Left ventricle myocardium inferior (tissue), 1 donor: ENCODE measurements around the gene ANKS6. TPM values are rescaled to one million over a fixed set of nuclear protein-coding genes. Genes with fewer than 3 reads are reported as not detected.

Experiments used
- DNase-seq: peaks from one replicate; pipeline ENCODE4 v3.0.0-alpha.2; 2020
- H3K27ac ChIP-seq: fragments of 200-600 bp; replicated peaks from 2 replicates; pipeline ENCODE4 v1.8.0; 2021
- H3K27me3 ChIP-seq: fragments of 200-600 bp; 2 replicates; pipeline ENCODE4 v1.8.0; 2021; ENCODE audit warnings: low read depth
- H3K36me3 ChIP-seq: fragments of 200-600 bp; 2 replicates; pipeline ENCODE4 v1.8.0; 2021
- H3K4me1 ChIP-seq: fragments of 200-600 bp; 2 replicates; pipeline ENCODE4 v1.8.0; 2021
- H3K4me3 ChIP-seq: fragments of 200-600 bp; 2 replicates; pipeline ENCODE4 v1.8.0; 2021; ENCODE audit warnings: mild to moderate bottlenecking, moderate library complexity
- H3K9me3 ChIP-seq: fragments of 200-600 bp; replicated peaks from 2 replicates; pipeline ENCODE4 v1.8.0; 2021
- intact Hi-C: fragments of 100-400 bp; cut with micrococcal nuclease; formaldehyde crosslinking; loops from one replicate; pipeline ENCODE4 v1.11.0; 2022
- total RNA-seq: library from RNA; stranded (reverse); fragmentation: NEBNext Ultra II Directional; extraction: Animal tissue kit (Norgen Biotek cat#: 25700); gene quantifications from one replicate; pipeline ENCODE4 v1.2.1, GENCODE V29; 2021
- TF ChIP-seq, protein P1 (sequence below): fragments of 200-600 bp; IDR thresholded peaks from 2 replicates; pipeline ENCODE4 v1.8.0; 2021; ENCODE audit warnings: antibody characterized with exemption, mild to moderate bottlenecking, borderline replicate concordance
- donor health status: DM: no; HTN: yes; CAD: no; lungs with severe emphysema.

Gene ANKS6
- total RNA-seq, 1 donor from 2014 or later = 4.8 TPM

DNA sequence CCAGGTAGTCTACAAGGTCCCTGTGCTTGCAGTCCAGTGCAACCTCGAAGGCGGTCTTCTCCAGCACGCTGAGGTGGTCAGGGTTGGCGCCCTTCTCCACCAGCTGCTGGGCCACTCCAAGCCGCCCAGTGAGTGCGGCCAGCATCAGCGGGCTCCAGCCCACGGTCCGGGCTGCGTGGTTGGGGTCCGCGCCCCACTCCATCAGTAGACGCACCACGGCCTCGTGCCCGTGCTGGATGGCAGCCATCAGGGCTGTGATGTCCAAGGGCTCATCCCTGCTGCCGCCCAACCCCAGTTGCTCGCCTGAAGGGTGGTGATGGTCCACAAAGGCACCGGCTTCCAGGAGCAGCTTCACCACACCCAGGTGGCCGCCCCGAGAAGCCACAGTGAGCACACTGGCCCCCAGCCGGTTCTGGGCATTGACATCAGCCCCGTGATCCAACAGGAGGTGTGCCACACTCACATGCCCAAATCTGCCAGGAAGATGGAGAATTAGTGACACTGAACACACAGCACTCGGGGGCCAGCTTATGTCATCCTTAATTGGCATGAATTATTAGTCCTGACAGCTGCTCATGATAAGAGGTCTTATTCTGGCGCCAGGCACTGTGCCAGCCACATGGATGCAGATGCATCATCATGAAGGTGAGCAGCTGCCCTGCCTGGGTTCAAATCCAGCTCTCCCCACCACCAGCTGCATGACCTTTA lies 6.1 kb downstream of the ANKS6 start:
- H3K27me3 ChIP-seq = no peaks in the 10 kb centered on the region
- H3K4me1 ChIP-seq = peaks cover 22% of the 10 kb centered on the region
- peaks cover 6% of the 10 kb centered on the region for H3K36me3 ChIP-seq
- intact Hi-C loops = no loop called here
- H3K4me3 ChIP-seq = no peak overlapping the region
- H3K9me3 ChIP-seq = no peaks in the 10 kb centered on the region
- DNase-seq = no peak
- H3K27ac ChIP-seq = no peak overlapping the region
- TF ChIP-seq, protein P1, sequence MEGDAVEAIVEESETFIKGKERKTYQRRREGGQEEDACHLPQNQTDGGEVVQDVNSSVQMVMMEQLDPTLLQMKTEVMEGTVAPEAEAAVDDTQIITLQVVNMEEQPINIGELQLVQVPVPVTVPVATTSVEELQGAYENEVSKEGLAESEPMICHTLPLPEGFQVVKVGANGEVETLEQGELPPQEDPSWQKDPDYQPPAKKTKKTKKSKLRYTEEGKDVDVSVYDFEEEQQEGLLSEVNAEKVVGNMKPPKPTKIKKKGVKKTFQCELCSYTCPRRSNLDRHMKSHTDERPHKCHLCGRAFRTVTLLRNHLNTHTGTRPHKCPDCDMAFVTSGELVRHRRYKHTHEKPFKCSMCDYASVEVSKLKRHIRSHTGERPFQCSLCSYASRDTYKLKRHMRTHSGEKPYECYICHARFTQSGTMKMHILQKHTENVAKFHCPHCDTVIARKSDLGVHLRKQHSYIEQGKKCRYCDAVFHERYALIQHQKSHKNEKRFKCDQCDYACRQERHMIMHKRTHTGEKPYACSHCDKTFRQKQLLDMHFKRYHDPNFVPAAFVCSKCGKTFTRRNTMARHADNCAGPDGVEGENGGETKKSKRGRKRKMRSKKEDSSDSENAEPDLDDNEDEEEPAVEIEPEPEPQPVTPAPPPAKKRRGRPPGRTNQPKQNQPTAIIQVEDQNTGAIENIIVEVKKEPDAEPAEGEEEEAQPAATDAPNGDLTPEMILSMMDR = no peak

DNA sequence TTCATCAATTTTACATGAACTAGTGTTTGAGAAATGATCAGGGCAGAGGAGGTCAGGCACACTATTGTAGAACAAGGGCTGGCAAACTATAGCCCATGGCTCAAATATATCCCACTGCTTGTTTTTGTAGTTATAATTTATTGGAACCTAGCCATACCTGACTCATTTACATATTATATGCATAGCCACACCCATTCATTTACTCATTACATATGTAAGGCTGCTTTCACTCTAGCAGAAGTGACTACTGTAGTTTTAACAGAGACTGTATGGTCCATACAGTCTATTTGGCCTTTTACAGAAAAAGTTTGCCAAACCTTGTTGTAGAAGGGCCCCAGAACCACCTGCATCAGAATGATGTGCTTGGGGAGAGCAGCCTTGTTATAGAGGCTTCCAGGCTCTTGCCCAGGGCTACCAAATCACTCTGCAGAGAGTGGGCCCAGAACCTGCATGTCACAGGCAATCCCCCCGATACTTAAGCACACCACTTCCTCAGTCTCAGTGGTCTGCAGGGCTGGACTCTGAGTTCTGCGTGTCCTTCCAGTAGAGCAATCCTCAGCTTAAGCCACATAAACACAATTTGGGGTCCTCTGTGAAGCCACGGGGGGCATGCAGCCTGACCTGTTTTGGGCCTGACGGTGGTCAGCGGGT lies 6.7 kb downstream of the ANKS6 start:
- H3K4me1 ChIP-seq = peaks cover 15% of the 10 kb centered on the region
- peaks cover 6% of the 10 kb centered on the region for H3K36me3 ChIP-seq
- H3K9me3 ChIP-seq = no peaks in the 10 kb centered on the region
- intact Hi-C loops = no loop called here
- H3K4me3 ChIP-seq = no peak overlapping the region
- H3K27ac ChIP-seq = no peak overlapping the region
- TF ChIP-seq, protein P1 = no peak
- DNase-seq = no peak
- no peaks in the 10 kb centered on the region for H3K27me3 ChIP-seq

DNA sequence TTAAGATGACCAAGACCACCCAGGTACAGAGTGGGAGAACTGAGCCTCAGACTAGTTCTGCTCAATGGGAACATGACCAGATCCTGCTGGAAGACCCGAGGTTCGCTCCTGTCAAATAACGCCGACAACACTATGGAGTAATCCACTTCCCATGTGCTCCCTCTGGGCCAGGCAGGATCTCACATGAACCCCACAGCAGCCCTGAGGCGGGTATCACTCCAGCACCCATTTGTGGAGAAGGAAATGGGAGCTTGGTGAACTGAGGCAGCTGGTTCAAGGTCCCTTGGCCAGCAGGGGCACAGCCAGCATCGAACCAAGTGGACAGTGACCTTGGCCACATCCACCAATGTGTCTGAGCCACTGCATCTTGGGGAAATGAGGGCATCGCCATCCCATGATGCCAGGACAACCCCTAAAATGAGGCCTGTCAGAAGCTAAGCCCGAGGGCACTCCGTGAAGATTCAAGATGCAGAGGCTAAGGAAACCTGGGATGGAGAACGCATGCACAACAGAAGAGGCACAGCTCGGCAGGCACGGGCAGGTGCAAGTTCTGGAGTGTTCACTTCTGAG lies 8.5 kb downstream of the ANKS6 start:
- TF ChIP-seq, protein P1 = no peak
- Histone ChIP-seq H3K36me3 (peaks cover 6% of the 10 kb centered on the region), H3K27me3 (no peaks in the 10 kb centered on the region), H3K27ac (no peak overlapping the region), H3K9me3 (no peaks in the 10 kb centered on the region), H3K4me1 (peaks cover 15% of the 10 kb centered on the region), H3K4me3 (no peak overlapping the region)
- intact Hi-C loops = no loop called here
- DNase-seq = no peak

DNA sequence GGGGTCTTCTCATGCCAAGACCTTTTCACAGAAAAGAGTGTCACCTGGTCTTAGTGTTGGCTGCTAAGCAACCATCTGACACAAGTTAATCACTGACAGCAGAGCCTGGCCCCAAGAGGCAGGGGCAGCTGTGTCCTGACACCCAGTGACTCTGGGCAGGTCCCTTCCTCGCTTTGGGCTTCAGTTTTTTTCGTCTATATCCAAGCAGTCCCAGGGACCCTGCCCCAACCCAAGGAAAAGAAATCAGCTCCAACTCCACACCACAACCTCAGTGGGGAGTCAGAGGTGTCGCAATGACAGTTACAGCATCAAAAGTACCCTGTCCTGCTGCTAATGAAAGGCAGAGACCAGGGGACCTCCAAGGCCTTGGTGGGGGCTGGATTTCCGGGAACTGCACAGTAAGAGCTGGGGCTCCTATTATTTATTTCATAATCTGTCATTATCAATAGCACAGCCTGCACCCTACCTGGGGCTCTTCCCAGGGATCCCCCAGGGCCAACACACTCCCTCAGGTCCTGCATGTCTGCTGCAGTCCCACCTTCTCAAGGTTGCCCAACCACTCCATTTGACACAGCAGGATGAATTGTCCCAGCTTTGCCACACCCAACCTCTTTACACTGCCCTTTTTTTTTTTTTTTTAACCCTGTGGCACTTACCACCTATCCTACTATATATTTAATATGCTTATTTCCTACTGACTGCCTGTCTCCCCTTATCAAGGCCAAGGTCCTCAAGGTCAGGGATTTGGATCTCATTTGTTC lies 9.4 kb downstream of the ANKS6 start:
- peaks cover 14% of the 10 kb centered on the region for H3K36me3 ChIP-seq
- intact Hi-C loops = no loop called here
- peaks cover 12% of the 10 kb centered on the region for H3K4me1 ChIP-seq
- no peak overlapping the region for H3K27ac ChIP-seq
- H3K4me3 ChIP-seq = no peak overlapping the region
- no peaks in the 10 kb centered on the region for H3K9me3 ChIP-seq
- TF ChIP-seq, protein P1 = no peak
- no peak for DNase-seq
- H3K27me3 ChIP-seq = no peaks in the 10 kb centered on the region
